ENCODE data around the gene LMX1A. TPM values are rescaled to one million over a fixed set of nuclear protein-coding genes. Genes with fewer than 3 reads are reported as not detected.

LMX1A gene
- total RNA-seq, 6 donors from 2014 or later = 0.33 to 0.67 TPM; not detected in 4

- no peaks in the 10 kb centered on the region for H3K9me3 ChIP-seq
- TF ChIP-seq EP300 (IDR thresholded peaks at IDR 0.05) (no peak), CTCF (IDR thresholded peaks at IDR 0.05) (no peak), POLR2AphosphoS5 (IDR thresholded peaks at IDR 0.05) (no peak), POLR2A (IDR thresholded peaks at IDR 0.05) (no peak)
- H3K4me1 ChIP-seq = no peaks in the 10 kb centered on the region
- DNase-seq = no peak
- no peak overlapping the region for H3K4me3 ChIP-seq
- H3K27ac ChIP-seq = no peak overlapping the region
- H3K36me3 ChIP-seq = no peaks in the 10 kb centered on the region
- H3K27me3 ChIP-seq = no peaks in the 10 kb centered on the region
- no peak for ATAC-seq (ENCODE audit: low FRiP score in 2 of 2)
- 81 to 89% methylated on average over 2 of the region's 2 CpGs for WGBS, 2 donors
Observed at GRCh38 chr1:165224504-165224903, 132.0 kb downstream of the LMX1A start.

GRCh38 chr1:165222580-165222979 is 133.9 kb downstream of the LMX1A start:
- H3K9me3 ChIP-seq = no peaks in the 10 kb centered on the region
- no peak for DNase-seq
- 78 to 85% methylated on average over 5 of the region's 5 CpGs for WGBS, 2 donors
- no peaks in the 10 kb centered on the region for H3K27me3 ChIP-seq
- H3K36me3 ChIP-seq = no peaks in the 10 kb centered on the region
- H3K4me3 ChIP-seq = no peak overlapping the region
- no peaks in the 10 kb centered on the region for H3K4me1 ChIP-seq
- no peak for ATAC-seq (ENCODE audit: low FRiP score in 2 of 2)
- TF ChIP-seq POLR2AphosphoS5 (IDR thresholded peaks at IDR 0.05) (no peak), EP300 (IDR thresholded peaks at IDR 0.05) (no peak), CTCF (IDR thresholded peaks at IDR 0.05) (no peak), POLR2A (IDR thresholded peaks at IDR 0.05) (no peak)
- no peak overlapping the region for H3K27ac ChIP-seq

- Histone ChIP-seq H3K4me1 (no peaks in the 10 kb centered on the region), H3K27ac (no peak overlapping the region), H3K9me3 (no peaks in the 10 kb centered on the region), H3K27me3 (no peaks in the 10 kb centered on the region), H3K36me3 (no peaks in the 10 kb centered on the region), H3K4me3 (no peak overlapping the region)
- TF ChIP-seq POLR2AphosphoS5 (IDR thresholded peaks at IDR 0.05) (no peak), CTCF (IDR thresholded peaks at IDR 0.05) (no peak), EP300 (IDR thresholded peaks at IDR 0.05) (no peak), POLR2A (IDR thresholded peaks at IDR 0.05) (no peak)
- DNase-seq (no peak), ATAC-seq (ENCODE audit: low FRiP score in 2 of 2) (no peak)
- 36 to 49% methylated on average over 6 of the region's 6 CpGs for WGBS, 2 donors
Observed at GRCh38 chr1:165218731-165219130, 137.8 kb downstream of the LMX1A start.

- ATAC-seq (ENCODE audit: low FRiP score in 2 of 2) (no peak), DNase-seq (no peak)
- H3K36me3 ChIP-seq = no peaks in the 10 kb centered on the region
- TF ChIP-seq CTCF (IDR thresholded peaks at IDR 0.05) (no peak), EP300 (IDR thresholded peaks at IDR 0.05) (no peak), POLR2A (IDR thresholded peaks at IDR 0.05) (no peak), POLR2AphosphoS5 (IDR thresholded peaks at IDR 0.05) (no peak)
- WGBS, 2 donors = 21 to 27% methylated on average over 1 of the region's 1 CpG
- no peak overlapping the region for H3K4me3 ChIP-seq
- no peaks in the 10 kb centered on the region for H3K27me3 ChIP-seq
- no peaks in the 10 kb centered on the region for H3K9me3 ChIP-seq
- H3K27ac ChIP-seq = no peak overlapping the region
- no peaks in the 10 kb centered on the region for H3K4me1 ChIP-seq
Observed at GRCh38 chr1:165217958-165218357, 138.6 kb downstream of the LMX1A start.

- no peak for ATAC-seq (ENCODE audit: low FRiP score in 2 of 2)
Observed at GRCh38 chr1:165216254-165216653, 140.3 kb downstream of the LMX1A start.

More at GRCh38 chr1:165216254-165216653, 140.3 kb downstream of the LMX1A start:
- no peak for DNase-seq
- Histone ChIP-seq H3K36me3 (no peaks in the 10 kb centered on the region), H3K4me3 (no peak overlapping the region), H3K27me3 (no peaks in the 10 kb centered on the region), H3K4me1 (no peaks in the 10 kb centered on the region), H3K9me3 (no peaks in the 10 kb centered on the region), H3K27ac (no peak overlapping the region)
- TF ChIP-seq POLR2A (IDR thresholded peaks at IDR 0.05) (no peak), CTCF (IDR thresholded peaks at IDR 0.05) (no peak), POLR2AphosphoS5 (IDR thresholded peaks at IDR 0.05) (no peak)

All from upper lobe of left lung (tissue), 6 donors.